Natural killer cell treated with Interleukin-12 subunit alpha and Interleukin-12 subunit beta and Interleukin-15 and Interleukin-18, amount 100 ng/mL, for 72 hours (primary cell): ENCODE data around the gene METTL2A. TPM values are rescaled to one million over a fixed set of nuclear protein-coding genes. Genes with fewer than 3 reads are reported as not detected.
A peak's percentile ranks its signal among the peaks of the same experiment; 100 is the strongest.
"Not testable (repeated sequence)": the region's sequence is repeated elsewhere in the genome, so short reads cannot be mapped to it uniquely, and the experiment has no call there.

Source experiments
- ATAC-seq, 2 donors: fragments of 150-1000 bp; cut with Tn5 transposase in 1 of 2; sonication (Bioruptor Pico), chemical (Tn5 transposase) in 1 of 2; 2 replicates each; pipeline ENCODE4 v1.10.0; 2021
- DNase-seq: peaks from one replicate; pipeline ENCODE4 v3.0.0; 2022; ENCODE audit warnings: low spot score
- H3K27ac Mint-ChIP-seq, 2 donors: 1 replicate in 1 of 2; 2 replicates in 1 of 2; pipeline ENCODE4 v1.8.0; 2022; ENCODE audit warnings: mixed read lengths in 2 of 2, mild to moderate bottlenecking in 1 of 2, moderate library complexity in 1 of 2
- H3K27me3 Mint-ChIP-seq, 2 donors: 1 replicate in 1 of 2; 2 replicates in 1 of 2; pipeline ENCODE4 v1.8.0; 2022; ENCODE audit warnings: mixed read lengths in 2 of 2
- H3K36me3 Mint-ChIP-seq: one replicate; pipeline ENCODE4 v1.8.0; 2022; ENCODE audit warnings: mixed read lengths
- H3K4me1 Mint-ChIP-seq, 2 donors: 1 replicate in 1 of 2; 2 replicates in 1 of 2; pipeline ENCODE4 v1.8.0; 2022; ENCODE audit warnings: low read depth in 2 of 2, mixed read lengths in 2 of 2, mild to moderate bottlenecking in 1 of 2
- H3K4me3 Mint-ChIP-seq: one replicate; pipeline ENCODE4 v1.8.0; 2022; ENCODE audit warnings: mixed read lengths
- H3K9me3 Mint-ChIP-seq: 2 replicates; pipeline ENCODE4 v1.8.0; 2022; ENCODE audit warnings: mixed read lengths
- total RNA-seq, 2 donors: library from RNA; stranded (reverse); gene quantifications; one replicate each; pipeline ENCODE4 v1.2.3, GENCODE V29; 2022

Gene METTL2A
- total RNA-seq, 2 donors from 2014 or later, result 20.4 to 28.1 TPM

DNA sequence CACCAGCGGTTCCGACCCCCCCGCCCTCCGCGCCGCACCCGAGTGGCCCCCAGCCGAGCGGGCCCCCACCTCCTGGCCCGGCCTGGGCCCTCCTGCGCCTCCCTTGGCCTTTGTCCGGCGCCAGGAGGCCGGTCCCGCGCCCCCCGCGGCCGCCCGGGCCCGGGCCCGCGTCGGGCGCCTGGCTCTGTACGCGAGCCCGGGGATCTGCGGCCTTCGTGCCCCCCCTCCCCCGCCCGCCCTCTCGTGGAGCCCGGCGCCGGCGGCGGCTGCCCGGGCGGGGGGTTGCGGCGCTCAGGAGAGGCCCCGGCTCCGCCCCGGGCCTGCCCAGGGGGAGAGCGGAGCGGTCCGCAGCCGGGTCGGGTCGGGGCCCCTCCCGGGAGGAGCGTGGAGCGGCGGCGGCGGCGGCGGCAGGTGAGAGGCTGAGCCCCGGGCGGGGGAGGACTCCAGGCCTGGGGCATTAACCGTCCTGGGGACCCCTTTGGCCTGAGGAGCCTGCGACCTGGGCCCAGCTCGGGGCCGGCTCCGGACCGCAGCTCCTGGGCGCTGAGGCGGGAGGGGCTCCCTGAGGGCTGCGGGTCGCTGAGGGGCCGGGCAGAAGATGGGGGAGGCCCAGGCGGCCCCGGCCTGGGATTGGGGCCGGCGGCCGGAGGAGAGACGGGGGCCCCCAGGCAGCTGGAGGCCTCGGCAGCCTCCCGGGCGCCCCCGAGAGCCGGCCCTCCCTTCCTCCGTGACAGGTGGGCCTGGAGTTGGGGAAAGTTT, 55.4 kb downstream of the METTL2A start:
- Mint-ChIP-seq H3K27ac (peak overlapping the region; percentile 89 to 96), H3K4me1 (peaks cover 19 to 27% of the 10 kb centered on the region in 2 donors), H3K4me3 (peak overlapping the region; percentile 96)
- ATAC-seq (peak; percentile 61 to 75), DNase-seq (peak; percentile 65)
- not testable (repeated sequence) for H3K36me3 Mint-ChIP-seq, H3K9me3 Mint-ChIP-seq, H3K27me3 Mint-ChIP-seq

DNA sequence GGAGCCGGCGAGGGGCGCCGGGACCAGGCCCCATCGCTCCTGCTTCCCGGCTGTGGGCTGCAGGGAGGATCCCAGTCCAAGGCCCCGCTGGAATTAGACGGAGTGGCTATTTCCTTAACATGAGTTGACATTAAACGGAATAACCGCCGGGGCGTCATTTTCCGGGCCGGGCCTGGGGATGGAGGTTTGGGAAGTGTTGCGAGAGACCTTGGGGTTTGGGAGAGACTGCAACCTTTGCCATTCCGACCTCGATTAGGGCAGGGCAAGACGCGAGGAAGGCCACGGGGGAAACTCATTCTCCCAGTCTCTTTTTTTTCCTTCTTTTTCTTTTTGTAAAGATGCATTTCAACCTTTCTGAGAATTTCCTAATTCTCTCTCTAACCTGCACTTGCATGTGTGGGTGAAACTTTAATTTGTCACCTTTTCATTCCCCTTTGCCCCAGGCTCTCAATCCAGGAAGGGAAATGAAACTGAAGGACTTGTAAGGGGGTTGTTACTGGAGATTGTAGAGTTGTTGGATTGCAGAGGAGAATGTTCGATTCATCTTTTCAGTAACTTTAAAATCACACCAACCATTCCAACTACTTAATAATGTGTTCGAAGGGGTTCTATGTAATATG, 56.1 kb downstream of the METTL2A start:
- H3K27me3 Mint-ChIP-seq, ATAC-seq: not testable (repeated sequence)
- peaks cover 19 to 27% of the 10 kb centered on the region in 2 donors for H3K4me1 Mint-ChIP-seq

DNA sequence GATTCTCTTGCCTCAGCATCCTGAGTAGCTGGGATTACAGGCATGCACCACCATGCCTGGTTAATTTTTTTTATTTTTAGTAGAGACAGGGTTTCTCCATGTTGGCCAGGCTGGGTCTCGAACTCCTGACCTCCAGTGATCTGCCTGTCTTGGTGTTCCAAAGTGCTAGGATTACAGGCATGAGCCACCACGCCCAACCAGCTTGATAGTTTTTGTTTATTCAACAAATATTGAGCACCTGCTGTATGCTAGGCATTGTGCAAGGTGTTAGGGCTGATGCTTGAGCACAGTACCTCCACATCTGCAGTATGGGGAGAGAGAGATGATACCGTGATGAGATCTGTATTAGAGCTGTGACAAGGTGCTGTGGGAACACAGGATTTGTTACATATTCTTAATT, 58.9 kb downstream of the METTL2A start:
- not testable (repeated sequence) for H3K4me3 Mint-ChIP-seq, H3K9me3 Mint-ChIP-seq, H3K27ac Mint-ChIP-seq, DNase-seq, H3K36me3 Mint-ChIP-seq, ATAC-seq, H3K27me3 Mint-ChIP-seq
- peaks cover 19 to 26% of the 10 kb centered on the region in 2 donors for H3K4me1 Mint-ChIP-seq

More for the DNA sequence above, 56.1 kb downstream of the METTL2A start:
- not testable (repeated sequence) for DNase-seq, H3K9me3 Mint-ChIP-seq, H3K36me3 Mint-ChIP-seq
- H3K4me3 Mint-ChIP-seq, result peak overlapping the region; percentile 96
- H3K27ac Mint-ChIP-seq, result peak overlapping the region; percentile 89 to 96

DNA sequence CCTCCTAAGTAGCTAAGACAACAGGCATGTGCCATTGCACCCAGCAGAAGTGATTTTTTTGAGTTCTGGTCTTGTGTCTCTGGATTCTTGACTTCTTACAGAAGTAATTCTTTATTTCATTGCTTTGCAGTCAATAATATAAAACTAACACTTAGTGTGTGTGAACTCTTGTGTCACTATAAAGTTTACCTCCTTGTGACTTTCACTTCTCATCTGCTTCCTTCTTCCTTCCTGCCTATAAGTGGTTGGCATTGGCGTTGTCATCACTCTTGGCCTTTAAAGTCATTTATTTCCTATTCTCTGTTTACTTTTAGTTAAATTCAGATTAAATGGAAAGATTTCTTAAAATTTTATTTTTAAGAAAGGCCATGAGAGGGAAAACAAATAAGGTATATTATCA, 67.3 kb downstream of the METTL2A start:
- peak; percentile 58 to 67 for ATAC-seq
- H3K4me1 Mint-ChIP-seq, result peaks cover 10 to 12% of the 10 kb centered on the region in 2 donors

DNA sequence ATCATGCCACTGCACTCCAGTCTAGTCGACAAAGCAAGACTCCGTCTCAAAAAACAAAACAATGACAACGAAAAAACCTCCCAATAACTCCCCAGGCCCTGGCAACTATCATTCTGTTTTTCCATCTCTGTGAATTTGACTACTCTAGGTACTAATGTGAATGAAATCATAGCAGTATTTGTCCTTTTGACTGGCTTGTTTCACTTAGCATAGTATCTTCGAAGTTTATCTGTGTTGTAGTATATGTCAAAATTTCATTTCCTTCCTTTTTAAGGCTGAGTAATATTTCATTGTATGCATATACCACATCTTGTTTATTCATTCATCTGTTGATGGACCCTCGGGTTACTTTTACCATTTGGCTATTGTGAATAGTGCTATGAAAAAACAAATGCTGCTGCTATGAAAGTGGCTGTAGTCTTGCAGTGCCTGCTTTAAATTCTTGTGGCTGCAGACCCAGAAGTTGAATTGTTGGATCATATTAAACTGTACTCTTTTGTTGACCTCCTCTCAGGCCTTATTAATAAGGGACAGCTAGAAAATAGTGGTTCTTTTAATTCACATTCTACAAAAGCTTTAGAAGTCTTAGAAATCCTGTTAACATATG, 69.5 kb downstream of the METTL2A start:
- not testable (repeated sequence) for H3K36me3 Mint-ChIP-seq, H3K27ac Mint-ChIP-seq, H3K27me3 Mint-ChIP-seq, H3K4me3 Mint-ChIP-seq, DNase-seq, H3K9me3 Mint-ChIP-seq, ATAC-seq, H3K4me1 Mint-ChIP-seq

More for the DNA sequence above, 67.3 kb downstream of the METTL2A start:
- not testable (repeated sequence) for DNase-seq, H3K4me3 Mint-ChIP-seq, H3K27me3 Mint-ChIP-seq, H3K36me3 Mint-ChIP-seq, H3K9me3 Mint-ChIP-seq
- H3K27ac Mint-ChIP-seq, result peak overlapping the region in 1 of 2 donors; percentile 76

DNA sequence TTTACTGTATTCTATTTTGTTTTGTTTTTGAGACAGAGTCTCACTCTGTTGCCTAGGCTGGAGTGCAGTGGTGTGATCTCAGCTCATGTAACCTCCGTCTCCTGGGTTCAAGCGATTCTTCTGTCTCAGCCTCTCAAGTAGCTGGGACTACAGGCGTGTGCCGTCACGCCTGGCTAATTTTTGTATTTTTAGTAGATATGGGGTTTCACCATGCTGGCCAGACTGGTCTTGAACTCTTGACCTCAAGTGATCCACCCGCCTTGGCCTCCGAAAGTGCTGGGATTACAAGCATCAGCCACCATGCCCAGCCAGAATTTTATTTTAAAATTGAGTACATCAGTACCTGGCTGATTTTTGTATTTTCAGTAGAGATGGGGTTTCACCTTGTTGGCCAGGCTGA, 70.4 kb downstream of the METTL2A start:
- not testable (repeated sequence) for H3K27me3 Mint-ChIP-seq, H3K9me3 Mint-ChIP-seq, ATAC-seq, H3K4me3 Mint-ChIP-seq, H3K36me3 Mint-ChIP-seq, H3K4me1 Mint-ChIP-seq, DNase-seq, H3K27ac Mint-ChIP-seq

DNA sequence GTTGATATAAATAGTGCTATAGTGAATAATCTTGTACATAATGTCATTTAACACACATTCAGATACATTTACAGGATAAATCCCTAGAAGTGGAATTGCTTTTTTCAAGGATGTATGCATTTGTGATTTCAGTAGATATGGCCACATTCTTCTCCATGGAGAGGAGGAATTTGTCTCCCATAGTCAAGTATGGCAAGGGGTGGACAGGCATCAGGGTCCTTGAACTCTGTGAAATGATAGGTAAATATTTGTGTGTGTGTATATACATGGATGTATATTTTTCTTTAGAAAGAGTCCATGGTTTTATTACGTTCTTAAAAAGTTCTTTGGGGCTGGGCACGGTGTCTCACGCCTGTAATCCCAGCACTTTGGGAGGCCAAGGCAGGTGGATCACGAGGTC, 72.6 kb downstream of the METTL2A start:
- H3K4me3 Mint-ChIP-seq, ATAC-seq, H3K36me3 Mint-ChIP-seq, H3K9me3 Mint-ChIP-seq, DNase-seq, H3K27me3 Mint-ChIP-seq, H3K27ac Mint-ChIP-seq, H3K4me1 Mint-ChIP-seq: not testable (repeated sequence)

DNA sequence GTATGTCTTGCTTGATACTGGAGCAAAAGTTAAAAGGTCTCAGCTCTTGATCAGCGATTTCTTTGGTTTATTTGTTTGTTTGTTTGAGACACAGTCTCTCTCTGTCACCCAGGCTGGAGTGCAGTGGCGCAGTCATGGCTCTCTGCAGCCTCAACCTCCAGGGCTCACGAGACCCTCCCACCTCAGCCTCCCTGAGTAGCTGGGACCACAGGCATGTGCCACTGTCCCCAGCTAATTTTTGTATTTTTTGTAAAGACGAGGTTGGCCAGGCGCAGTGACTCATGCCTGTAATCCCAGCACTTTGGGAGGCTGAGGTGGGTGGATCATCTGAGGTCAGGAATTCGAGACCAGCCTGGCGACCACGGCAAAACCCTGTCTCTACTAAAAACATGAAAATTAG, 75.1 kb downstream of the METTL2A start:
- not testable (repeated sequence) for H3K4me1 Mint-ChIP-seq, H3K27me3 Mint-ChIP-seq, DNase-seq, H3K36me3 Mint-ChIP-seq, ATAC-seq, H3K9me3 Mint-ChIP-seq, H3K4me3 Mint-ChIP-seq, H3K27ac Mint-ChIP-seq

Other genes with a start within 250 kb of the METTL2A start
- gene EFCAB3, start 43.3 kb upstream of the METTL2A start, total RNA-seq, result not detected
- 10 to 100 TPM; 51.4 to 58.7 TPM for gene TLK2, start 54.9 kb downstream of the METTL2A start, total RNA-seq
- 1 to 10 TPM; 2.0 to 2.1 TPM for gene MRC2, start 203.8 kb downstream of the METTL2A start, total RNA-seq